OCI-LY1 (cell line): Measurements from ENCODE around the gene MYO1D.

ENCODE experiments used
- H2AFZ ChIP-seq: fragments of 200-600 bp; sonication (generic), shearing (Covaris generic); 2 replicates; pipeline ENCODE4 v1.6.0; 2014; ENCODE audit warnings: antibody characterized with exemption, mild to moderate bottlenecking, low read length
- H3F3A ChIP-seq: fragments of 200-600 bp; sonication (generic), shearing (Covaris generic); 2 replicates; pipeline ENCODE4 v1.6.0; 2014; ENCODE audit warnings: mild to moderate bottlenecking, antibody characterized with exemption, low read length, moderate library complexity; ENCODE audit not compliant: insufficient read depth
- H3K27ac ChIP-seq: fragments of 200-600 bp; sonication (generic); 2 replicates; pipeline ENCODE4 v1.5.1; 2014; ENCODE audit warnings: low read length, mixed run types, mild to moderate bottlenecking, low read depth; ENCODE audit not compliant: poor library complexity, severe bottlenecking
- H3K27me3 ChIP-seq: fragments of 200-600 bp; sonication (generic); 2 replicates; pipeline ENCODE4 v1.6.0; 2014; ENCODE audit warnings: antibody characterized with exemption, mild to moderate bottlenecking, low read length, moderate library complexity; ENCODE audit not compliant: insufficient read depth
- H3K36me3 ChIP-seq: fragments of 200-600 bp; sonication (generic); 2 replicates; pipeline ENCODE4 v1.6.1; 2014; ENCODE audit warnings: mild to moderate bottlenecking, antibody characterized with exemption, low read length, moderate library complexity, mixed read lengths; ENCODE audit not compliant: insufficient read depth
- H3K4me1 ChIP-seq: fragments of 200-600 bp; sonication (generic); 2 replicates; pipeline ENCODE4 v1.5.1; 2014; ENCODE audit warnings: mild to moderate bottlenecking, low read length, moderate library complexity; ENCODE audit not compliant: insufficient read depth, severe bottlenecking
- H3K4me2 ChIP-seq: fragments of 200-600 bp; sonication (generic), shearing (Covaris generic); 2 replicates; pipeline ENCODE4 v1.6.1; 2014; ENCODE audit warnings: low read length
- H3K4me3 ChIP-seq: fragments of 200-600 bp; sonication (generic); 2 replicates; pipeline ENCODE4 v1.5.1; 2014; ENCODE audit warnings: low read length, low read depth, mild to moderate bottlenecking, mixed read lengths; ENCODE audit not compliant: poor library complexity, severe bottlenecking
- H3K79me2 ChIP-seq: fragments of 200-600 bp; shearing (Covaris generic); 2 replicates; pipeline ENCODE4 v1.6.1; 2016; ENCODE audit warnings: mixed run types, low read length, mixed read lengths; ENCODE audit not compliant: insufficient read depth
- H3K9ac ChIP-seq: fragments of 200-600 bp; sonication (generic), shearing (Covaris generic); 2 replicates; pipeline ENCODE4 v1.6.1; 2014; ENCODE audit warnings: mild to moderate bottlenecking, low read length, mixed read lengths
- H3K9me2 ChIP-seq: fragments of 200-600 bp; sonication (generic), shearing (Covaris generic); 2 replicates; pipeline ENCODE4 v1.6.1; 2014; ENCODE audit warnings: low read depth, mild to moderate bottlenecking, low read length, mixed read lengths
- H3K9me3 ChIP-seq: fragments of 200-600 bp; shearing (Covaris generic); 2 replicates; pipeline ENCODE4 v1.6.1; 2014; ENCODE audit warnings: low read length, mixed read lengths
- H4K20me1 ChIP-seq: fragments of 200-600 bp; sonication (generic), shearing (Covaris generic); 2 replicates; pipeline ENCODE4 v1.6.0; 2016; ENCODE audit warnings: mild to moderate bottlenecking, low read length; ENCODE audit not compliant: insufficient read depth
- EZH2 ChIP-seq: fragments of 200-600 bp; sonication (generic), shearing (Covaris generic); IDR thresholded peaks from 2 replicates; pipeline ENCODE4 v1.8.0; 2017; ENCODE audit warnings: borderline replicate concordance, mixed run types, mild to moderate bottlenecking, antibody characterized with exemption, low read length, moderate library complexity, mixed read lengths
- TF ChIP-seq, protein P1 (sequence below): fragments of 200-600 bp; sonication (generic), shearing (Covaris generic); IDR thresholded peaks from 2 replicates; pipeline ENCODE4 v1.5.1; 2017; ENCODE audit warnings: mild to moderate bottlenecking, antibody characterized with exemption, low read length, moderate library complexity, mixed read lengths

MYO1D gene

DNA sequence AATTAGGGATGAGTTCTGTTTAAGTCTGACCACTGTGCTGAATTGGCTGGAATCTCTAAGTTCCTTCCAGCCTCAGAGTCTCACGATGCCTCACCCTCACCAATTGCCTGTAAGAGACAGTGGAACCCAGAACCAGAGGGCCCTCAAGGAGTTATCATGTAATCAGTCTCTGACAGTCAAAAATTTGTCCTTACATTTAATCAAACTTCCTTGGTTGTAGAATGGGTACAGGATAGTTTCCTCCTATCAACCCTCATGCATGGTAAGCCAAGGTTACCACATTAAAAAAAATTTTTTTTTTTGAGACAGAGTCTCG, 306.9 kb downstream of the MYO1D start:
- TF ChIP-seq, protein P1, sequence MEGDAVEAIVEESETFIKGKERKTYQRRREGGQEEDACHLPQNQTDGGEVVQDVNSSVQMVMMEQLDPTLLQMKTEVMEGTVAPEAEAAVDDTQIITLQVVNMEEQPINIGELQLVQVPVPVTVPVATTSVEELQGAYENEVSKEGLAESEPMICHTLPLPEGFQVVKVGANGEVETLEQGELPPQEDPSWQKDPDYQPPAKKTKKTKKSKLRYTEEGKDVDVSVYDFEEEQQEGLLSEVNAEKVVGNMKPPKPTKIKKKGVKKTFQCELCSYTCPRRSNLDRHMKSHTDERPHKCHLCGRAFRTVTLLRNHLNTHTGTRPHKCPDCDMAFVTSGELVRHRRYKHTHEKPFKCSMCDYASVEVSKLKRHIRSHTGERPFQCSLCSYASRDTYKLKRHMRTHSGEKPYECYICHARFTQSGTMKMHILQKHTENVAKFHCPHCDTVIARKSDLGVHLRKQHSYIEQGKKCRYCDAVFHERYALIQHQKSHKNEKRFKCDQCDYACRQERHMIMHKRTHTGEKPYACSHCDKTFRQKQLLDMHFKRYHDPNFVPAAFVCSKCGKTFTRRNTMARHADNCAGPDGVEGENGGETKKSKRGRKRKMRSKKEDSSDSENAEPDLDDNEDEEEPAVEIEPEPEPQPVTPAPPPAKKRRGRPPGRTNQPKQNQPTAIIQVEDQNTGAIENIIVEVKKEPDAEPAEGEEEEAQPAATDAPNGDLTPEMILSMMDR, result no peak
- TF ChIP-seq EZH2, result no peak
- H3K4me1 ChIP-seq, result no peaks in the 10 kb centered on the region
- H4K20me1 ChIP-seq, result no peaks in the 10 kb centered on the region
- no peak overlapping the region for H2AFZ ChIP-seq
- no peaks in the 10 kb centered on the region for H3K9me3 ChIP-seq
- H3K36me3 ChIP-seq, result no peaks in the 10 kb centered on the region
- no peaks in the 10 kb centered on the region for H3K9me2 ChIP-seq
- H3K4me3 ChIP-seq, result no peak overlapping the region
- no peaks in the 10 kb centered on the region for H3F3A ChIP-seq
- no peak overlapping the region for H3K27ac ChIP-seq
- H3K79me2 ChIP-seq, result no peaks in the 10 kb centered on the region
- no peak overlapping the region for H3K9ac ChIP-seq
- H3K27me3 ChIP-seq, result no peaks in the 10 kb centered on the region
- H3K4me2 ChIP-seq, result no peak overlapping the region

DNA sequence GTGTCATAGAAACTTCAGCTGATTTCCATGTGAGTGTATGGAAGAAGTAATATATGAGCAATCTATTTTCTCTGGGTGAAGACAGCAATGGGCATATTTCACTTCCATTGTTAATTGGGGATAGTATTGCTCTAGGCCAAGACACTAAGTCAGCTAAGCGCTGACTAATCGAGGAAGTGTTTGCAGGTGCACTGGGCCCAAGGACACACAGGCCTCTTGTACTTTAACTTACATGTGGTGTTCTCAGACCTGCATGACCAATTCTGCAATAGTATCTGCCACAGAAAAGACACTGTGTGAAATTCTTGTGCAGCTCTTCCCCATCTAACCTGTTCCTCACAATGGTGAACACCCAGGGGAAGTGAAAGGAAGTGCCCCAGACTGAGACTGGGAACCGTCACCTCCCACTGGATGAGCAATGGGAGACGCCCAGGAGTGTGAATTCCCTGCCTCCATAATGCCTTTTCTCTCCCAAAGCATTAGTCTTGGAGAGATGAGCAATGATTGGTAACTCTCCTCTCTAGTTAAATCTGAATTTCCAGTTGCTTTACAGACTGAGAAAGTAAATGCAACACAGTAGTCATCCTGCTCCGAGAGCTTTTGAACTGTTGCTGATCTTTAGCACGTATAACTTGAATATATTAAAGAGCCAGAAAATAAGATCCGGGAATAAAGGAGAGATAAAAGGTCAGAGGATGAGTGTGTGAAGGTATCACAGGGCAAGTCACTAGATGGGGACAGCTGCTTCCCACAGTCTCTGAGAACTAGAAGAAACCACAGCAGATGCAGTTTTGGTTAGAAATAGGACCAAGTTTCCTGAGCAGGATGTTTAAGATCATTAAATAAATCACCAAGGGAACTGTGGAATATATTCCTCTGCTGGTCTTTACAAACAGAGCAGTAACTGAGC, 307.5 kb downstream of the MYO1D start:
- Histone ChIP-seq H3K36me3 (no peaks in the 10 kb centered on the region), H3K4me1 (no peaks in the 10 kb centered on the region), H3K4me2 (no peak overlapping the region), H3K9ac (no peak overlapping the region), H2AFZ (no peak overlapping the region), H3F3A (no peaks in the 10 kb centered on the region), H3K9me2 (no peaks in the 10 kb centered on the region), H3K27ac (no peak overlapping the region), H3K27me3 (no peaks in the 10 kb centered on the region), H4K20me1 (no peaks in the 10 kb centered on the region), H3K79me2 (no peaks in the 10 kb centered on the region), H3K4me3 (no peak overlapping the region), H3K9me3 (no peaks in the 10 kb centered on the region)
- no peak for TF ChIP-seq EZH2
- TF ChIP-seq, protein P1, result no peak

DNA sequence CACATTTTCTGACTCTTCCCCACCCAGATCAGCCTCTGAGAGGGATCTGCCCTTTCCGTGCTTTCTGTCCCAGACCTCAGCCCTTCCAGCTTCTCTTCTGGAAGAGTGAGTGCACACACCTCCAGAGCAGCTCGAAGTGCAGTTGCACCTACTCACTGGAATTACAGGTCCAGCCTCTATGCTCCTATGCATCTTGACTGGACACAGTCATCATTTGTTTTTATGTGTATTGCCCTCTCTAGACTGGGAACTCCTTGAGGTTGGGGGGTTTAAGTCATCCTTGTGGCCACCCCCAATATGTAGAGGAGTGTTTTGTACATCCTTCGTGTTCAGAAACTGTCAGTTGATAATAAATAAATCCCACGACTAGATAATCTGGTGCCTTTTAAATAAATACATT, 308.2 kb downstream of the MYO1D start:
- H3K9me3 ChIP-seq, result no peaks in the 10 kb centered on the region
- no peak overlapping the region for H3K4me2 ChIP-seq
- TF ChIP-seq, protein P1, result no peak
- no peak for TF ChIP-seq EZH2
- no peaks in the 10 kb centered on the region for H3K27me3 ChIP-seq
- no peaks in the 10 kb centered on the region for H3F3A ChIP-seq
- H3K79me2 ChIP-seq, result no peaks in the 10 kb centered on the region
- H3K4me1 ChIP-seq, result no peaks in the 10 kb centered on the region
- H2AFZ ChIP-seq, result no peak overlapping the region
- H4K20me1 ChIP-seq, result no peaks in the 10 kb centered on the region
- H3K4me3 ChIP-seq, result no peak overlapping the region
- H3K27ac ChIP-seq, result no peak overlapping the region
- no peak overlapping the region for H3K9ac ChIP-seq
- H3K9me2 ChIP-seq, result no peaks in the 10 kb centered on the region
- no peaks in the 10 kb centered on the region for H3K36me3 ChIP-seq
